ENCODE data around the gene ZC3H12C.

The ZC3H12C gene

DNA sequence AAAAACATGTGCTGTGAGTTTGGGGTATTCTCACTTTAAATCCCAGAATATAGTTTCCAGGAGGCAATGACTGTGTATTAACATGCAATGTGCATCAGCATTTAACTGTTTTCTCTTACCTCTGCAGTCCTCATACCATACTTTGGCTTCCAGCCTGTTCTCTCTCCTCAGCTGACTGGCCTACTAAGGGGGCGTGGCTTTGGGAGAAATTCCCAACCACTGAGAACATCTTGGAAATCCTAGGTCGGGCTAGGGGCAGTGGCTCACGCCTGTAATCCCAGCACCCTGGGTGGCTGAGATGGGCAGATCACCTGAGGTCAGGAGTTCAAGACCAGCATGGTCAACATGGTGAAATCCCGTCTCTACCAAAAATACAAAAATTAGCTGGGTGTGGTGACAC, 13.5 kb upstream of the ZC3H12C start:
- Histone ChIP-seq H3K27me3 (ENCODE audit: control insufficient read depth, insufficient read depth, low read length) (no peaks in the 10 kb centered on the region), H3K9ac (ENCODE audit: low read length) (no peak overlapping the region), H3K36me3 (ENCODE audit: control insufficient read depth, insufficient read depth, low read length) (no peaks in the 10 kb centered on the region), H3K4me3 (ENCODE audit: low read length) (no peak overlapping the region), H3K4me1 (ENCODE audit: control insufficient read depth, insufficient read depth, low read length) (no peaks in the 10 kb centered on the region), H3K27ac (ENCODE audit: low read depth, low read length) (no peak overlapping the region)

DNA sequence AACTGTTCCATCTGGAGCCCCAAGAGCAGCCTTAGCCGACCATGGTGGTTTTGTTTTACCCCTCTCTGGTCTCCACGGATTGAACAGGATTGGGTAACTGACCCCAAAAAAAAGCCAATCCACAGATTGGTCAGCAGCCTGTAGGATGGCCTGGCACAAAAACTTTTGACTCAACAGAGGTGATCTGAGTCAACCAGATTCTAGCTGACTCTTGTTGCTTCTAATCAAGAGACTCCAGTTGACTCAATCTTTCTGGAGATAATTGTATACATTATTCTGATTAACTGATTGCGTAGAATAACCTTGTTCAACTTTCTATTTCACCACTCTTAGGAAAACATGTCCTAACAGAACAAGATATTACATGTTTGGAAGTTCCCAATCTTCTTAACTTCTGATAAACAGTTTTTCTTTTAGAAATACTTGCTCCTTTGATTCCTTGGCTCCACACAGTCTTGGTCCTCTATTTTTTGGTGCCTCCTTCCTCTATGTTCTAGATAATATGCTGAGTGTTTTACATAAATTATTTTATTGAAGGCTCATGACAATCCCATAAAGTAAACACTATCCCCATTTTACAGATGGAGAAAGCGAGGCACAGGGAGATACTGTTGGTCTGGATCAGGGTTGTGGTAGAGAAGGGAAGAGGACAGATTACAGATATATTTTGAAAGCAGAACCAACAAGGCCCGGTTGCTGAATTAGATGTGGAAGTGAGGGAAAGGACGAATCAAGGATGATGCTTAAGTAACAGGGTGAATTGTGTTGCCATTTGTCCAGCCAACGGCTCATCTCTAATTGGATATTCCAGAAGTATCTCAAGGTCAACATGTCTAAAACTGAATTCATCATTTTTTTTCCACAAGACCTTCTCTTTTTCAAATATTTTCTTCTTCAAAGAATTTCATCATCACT, 11.5 kb upstream of the ZC3H12C start:
- Histone ChIP-seq H3K9ac (ENCODE audit: low read length) (no peak overlapping the region), H3K27ac (ENCODE audit: low read depth, low read length) (no peak overlapping the region), H3K4me3 (ENCODE audit: low read length) (no peak overlapping the region), H3K36me3 (ENCODE audit: control insufficient read depth, insufficient read depth, low read length) (no peaks in the 10 kb centered on the region), H3K4me1 (ENCODE audit: control insufficient read depth, insufficient read depth, low read length) (no peaks in the 10 kb centered on the region), H3K27me3 (ENCODE audit: control insufficient read depth, insufficient read depth, low read length) (no peaks in the 10 kb centered on the region)

DNA sequence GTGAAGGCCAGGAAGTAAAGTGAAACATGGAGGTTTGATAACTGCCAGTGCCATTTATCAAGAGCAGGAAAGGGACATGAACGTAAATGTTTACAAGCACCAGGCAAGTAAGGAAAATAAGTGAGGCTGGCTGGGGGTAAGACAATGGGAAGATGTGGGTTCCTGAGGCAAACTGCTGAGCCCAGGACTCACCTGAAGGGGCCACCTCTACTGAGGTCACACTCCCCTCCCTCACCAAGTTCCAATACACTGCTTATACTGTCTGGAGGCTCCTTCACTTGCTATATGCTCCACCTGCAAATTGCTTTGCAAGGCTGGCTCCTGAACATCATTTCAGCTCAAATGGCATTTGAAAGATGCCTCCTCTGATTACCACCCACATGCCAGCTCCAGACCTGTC, 10.3 kb upstream of the ZC3H12C start:
- no peak overlapping the region for H3K4me3 ChIP-seq (ENCODE audit: low read length)

DNA sequence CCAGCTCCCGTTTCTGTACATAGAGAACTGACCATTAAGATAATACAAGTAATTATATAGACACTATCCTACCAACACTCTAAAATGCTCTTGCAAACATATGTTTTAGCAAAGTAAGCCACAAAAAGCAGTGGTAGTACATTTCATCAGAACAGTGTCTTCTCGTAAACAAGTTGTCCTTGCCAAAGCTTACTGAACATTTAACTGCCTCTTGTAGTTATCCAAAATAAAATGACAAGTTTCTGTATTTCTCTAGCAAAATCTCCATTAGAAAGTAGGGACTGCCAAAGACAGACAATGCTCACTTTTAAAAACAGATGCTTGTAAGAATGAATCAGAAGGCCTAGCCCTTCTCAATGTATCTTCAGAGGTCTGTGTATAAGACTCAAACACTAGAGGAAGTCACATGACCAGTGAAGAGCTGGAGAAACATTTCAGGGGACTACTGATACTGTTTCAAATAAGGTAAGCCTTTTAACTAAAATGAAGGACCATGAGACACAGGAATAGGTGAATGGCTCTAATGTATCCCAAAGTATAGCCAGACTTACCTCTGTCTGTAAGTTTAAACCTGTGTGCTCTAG, 7.8 kb upstream of the ZC3H12C start:
- no peak overlapping the region for H3K9ac ChIP-seq (ENCODE audit: low read length)
- H3K4me1 ChIP-seq (ENCODE audit: control insufficient read depth, insufficient read depth, low read length), result no peaks in the 10 kb centered on the region
- H3K36me3 ChIP-seq (ENCODE audit: control insufficient read depth, insufficient read depth, low read length), result no peaks in the 10 kb centered on the region
- no peak overlapping the region for H3K27ac ChIP-seq (ENCODE audit: low read depth, low read length)
- no peaks in the 10 kb centered on the region for H3K27me3 ChIP-seq (ENCODE audit: control insufficient read depth, insufficient read depth, low read length)
- H3K4me3 ChIP-seq (ENCODE audit: low read length), result no peak overlapping the region

More for the DNA sequence above, 10.3 kb upstream of the ZC3H12C start:
- Histone ChIP-seq H3K4me1 (ENCODE audit: control insufficient read depth, insufficient read depth, low read length) (no peaks in the 10 kb centered on the region), H3K9ac (ENCODE audit: low read length) (no peak overlapping the region), H3K36me3 (ENCODE audit: control insufficient read depth, insufficient read depth, low read length) (no peaks in the 10 kb centered on the region), H3K27ac (ENCODE audit: low read depth, low read length) (no peak overlapping the region), H3K27me3 (ENCODE audit: control insufficient read depth, insufficient read depth, low read length) (no peaks in the 10 kb centered on the region)

DNA sequence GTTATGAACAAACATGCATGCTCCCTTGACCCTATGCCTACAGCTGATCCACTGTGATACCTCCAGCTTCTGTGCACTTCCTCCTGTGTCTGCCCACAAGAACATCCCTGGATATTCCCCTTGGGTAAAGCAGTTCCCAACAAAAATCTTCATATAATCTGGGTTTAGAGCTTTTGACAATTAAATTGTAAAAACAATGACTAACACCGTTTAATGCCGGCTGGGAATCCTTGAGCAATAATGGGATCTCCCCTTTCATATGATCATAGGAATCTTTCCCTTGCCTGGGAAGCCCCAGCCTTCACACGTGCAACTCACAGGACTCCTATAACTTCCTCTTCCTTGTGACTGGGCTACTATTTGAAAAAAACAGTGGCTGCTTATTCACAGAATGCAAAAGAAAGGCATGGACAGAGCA, 6.3 kb upstream of the ZC3H12C start:
- H3K27ac ChIP-seq (ENCODE audit: low read depth, low read length), result no peak overlapping the region
- no peaks in the 10 kb centered on the region for H3K36me3 ChIP-seq (ENCODE audit: control insufficient read depth, insufficient read depth, low read length)
- H3K9ac ChIP-seq (ENCODE audit: low read length), result no peak overlapping the region
- no peaks in the 10 kb centered on the region for H3K4me1 ChIP-seq (ENCODE audit: control insufficient read depth, insufficient read depth, low read length)
- H3K27me3 ChIP-seq (ENCODE audit: control insufficient read depth, insufficient read depth, low read length), result no peaks in the 10 kb centered on the region
- no peak overlapping the region for H3K4me3 ChIP-seq (ENCODE audit: low read length)

DNA sequence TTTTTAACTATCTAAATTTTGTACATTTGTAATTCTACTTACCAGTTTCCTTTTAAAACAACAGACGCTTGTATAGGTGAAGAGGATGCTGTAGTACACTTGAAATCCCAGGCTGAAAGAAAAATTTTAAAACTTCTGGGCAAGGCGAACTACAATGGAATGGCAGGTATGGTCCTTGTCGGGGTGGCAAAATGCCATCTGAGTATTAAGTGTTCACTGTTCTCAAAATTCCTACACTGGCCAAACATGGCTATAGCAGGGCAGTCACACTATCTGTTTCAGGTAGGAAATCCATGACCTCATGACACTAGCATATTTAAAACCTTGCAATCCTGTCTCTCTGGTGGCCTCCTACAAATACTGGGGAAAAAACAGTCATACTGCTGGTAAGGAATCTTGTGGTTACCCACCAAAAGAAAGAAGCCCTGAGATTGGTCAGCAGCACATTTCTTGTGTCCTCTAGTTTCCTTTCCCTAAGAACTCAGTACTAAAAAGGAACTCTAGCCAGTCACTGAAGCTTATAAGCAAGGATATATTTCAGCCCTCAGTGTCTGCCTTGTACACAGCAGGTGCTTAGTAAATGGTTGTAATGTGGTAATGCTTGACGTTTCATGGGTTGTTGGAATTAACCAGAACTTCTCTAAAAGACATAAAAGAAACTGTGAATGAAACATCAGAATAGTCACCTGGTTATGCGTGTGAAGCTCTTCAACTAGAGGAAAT, 5.2 kb upstream of the ZC3H12C start:
- H3K9ac ChIP-seq (ENCODE audit: low read length), result no peak overlapping the region
- no peaks in the 10 kb centered on the region for H3K4me1 ChIP-seq (ENCODE audit: control insufficient read depth, insufficient read depth, low read length)
- H3K27ac ChIP-seq (ENCODE audit: low read depth, low read length), result no peak overlapping the region
- no peaks in the 10 kb centered on the region for H3K27me3 ChIP-seq (ENCODE audit: control insufficient read depth, insufficient read depth, low read length)
- no peaks in the 10 kb centered on the region for H3K36me3 ChIP-seq (ENCODE audit: control insufficient read depth, insufficient read depth, low read length)
- no peak overlapping the region for H3K4me3 ChIP-seq (ENCODE audit: low read length)

DNA sequence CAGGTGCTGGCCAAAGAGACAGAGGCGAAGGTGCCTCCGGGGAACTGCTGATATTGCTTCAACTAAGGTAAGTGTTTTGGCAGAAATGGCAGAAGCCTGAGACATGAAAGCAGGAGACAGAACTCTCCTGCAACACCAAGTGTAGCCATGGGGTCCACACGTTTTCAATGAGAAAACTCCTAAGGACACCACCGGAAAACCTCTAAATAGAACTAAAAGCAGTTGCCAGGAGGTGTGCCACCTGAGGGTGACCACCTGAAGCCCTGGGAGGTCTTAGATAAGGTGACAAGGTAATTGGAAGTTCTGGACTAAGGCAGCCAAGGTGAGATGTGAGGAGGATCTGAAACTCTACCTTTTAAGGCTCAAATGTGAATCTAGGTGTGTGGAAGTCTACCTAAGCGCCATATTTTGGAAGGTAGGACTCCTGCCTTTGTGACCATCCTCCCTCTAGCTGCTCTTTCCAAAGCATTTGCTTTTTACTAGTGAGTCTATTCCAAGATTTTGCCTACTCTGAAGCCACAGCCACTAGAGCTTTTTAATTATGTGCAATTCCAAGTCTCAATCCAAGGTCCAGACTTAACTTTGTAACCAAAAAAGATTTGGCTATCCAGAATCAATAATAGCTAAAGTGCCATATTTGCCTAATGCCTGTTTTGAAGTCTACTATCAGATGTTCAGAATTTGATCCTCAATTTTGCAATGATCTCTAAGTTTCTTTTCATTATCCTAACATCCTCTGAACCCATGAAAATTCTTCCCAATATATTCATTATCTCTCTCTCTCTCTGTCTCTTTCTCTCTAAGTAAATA, 4.5 kb upstream of the ZC3H12C start:
- no peaks in the 10 kb centered on the region for H3K4me1 ChIP-seq (ENCODE audit: control insufficient read depth, insufficient read depth, low read length)
- H3K4me3 ChIP-seq (ENCODE audit: low read length), result no peak overlapping the region
- no peak overlapping the region for H3K27ac ChIP-seq (ENCODE audit: low read depth, low read length)
- H3K27me3 ChIP-seq (ENCODE audit: control insufficient read depth, insufficient read depth, low read length), result no peaks in the 10 kb centered on the region
- no peak overlapping the region for H3K9ac ChIP-seq (ENCODE audit: low read length)
- H3K36me3 ChIP-seq (ENCODE audit: control insufficient read depth, insufficient read depth, low read length), result no peaks in the 10 kb centered on the region

DNA sequence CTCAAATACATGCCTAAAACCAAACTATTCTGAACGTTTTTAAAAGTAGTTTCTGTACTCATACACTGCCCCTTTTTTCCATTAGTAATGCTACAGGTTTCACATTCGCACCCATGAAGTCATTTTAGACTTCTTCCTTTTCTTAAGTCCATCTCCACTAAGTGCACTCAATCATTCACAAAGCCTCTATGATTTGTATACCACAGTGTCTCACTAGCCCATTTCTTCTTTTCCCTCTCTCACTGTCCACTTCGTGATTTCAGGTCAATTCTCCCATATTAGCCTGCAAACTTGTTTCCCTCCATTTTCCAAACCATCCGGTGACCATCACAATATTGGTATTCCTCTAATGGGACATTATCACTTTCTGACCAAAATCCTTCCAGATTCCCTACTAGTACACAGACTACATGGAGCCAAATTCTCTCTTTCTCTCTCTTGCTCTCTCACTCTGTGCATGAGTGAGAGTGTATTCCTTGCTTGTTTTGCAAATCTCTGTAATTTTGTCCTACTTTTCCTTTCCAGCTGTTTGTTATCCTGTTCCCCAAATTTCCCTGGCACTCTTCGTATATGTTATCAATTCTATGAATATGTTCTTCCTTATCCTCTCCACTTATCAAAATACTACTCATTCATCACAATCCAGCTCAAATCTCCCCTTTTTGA, 3.4 kb upstream of the ZC3H12C start:
- no peak overlapping the region for H3K27ac ChIP-seq (ENCODE audit: low read depth, low read length)
- H3K4me1 ChIP-seq (ENCODE audit: control insufficient read depth, insufficient read depth, low read length), result peaks cover 7% of the 10 kb centered on the region
- H3K36me3 ChIP-seq (ENCODE audit: control insufficient read depth, insufficient read depth, low read length), result no peaks in the 10 kb centered on the region
- no peak overlapping the region for H3K4me3 ChIP-seq (ENCODE audit: low read length)
- no peaks in the 10 kb centered on the region for H3K27me3 ChIP-seq (ENCODE audit: control insufficient read depth, insufficient read depth, low read length)
- no peak overlapping the region for H3K9ac ChIP-seq (ENCODE audit: low read length)

DNA sequence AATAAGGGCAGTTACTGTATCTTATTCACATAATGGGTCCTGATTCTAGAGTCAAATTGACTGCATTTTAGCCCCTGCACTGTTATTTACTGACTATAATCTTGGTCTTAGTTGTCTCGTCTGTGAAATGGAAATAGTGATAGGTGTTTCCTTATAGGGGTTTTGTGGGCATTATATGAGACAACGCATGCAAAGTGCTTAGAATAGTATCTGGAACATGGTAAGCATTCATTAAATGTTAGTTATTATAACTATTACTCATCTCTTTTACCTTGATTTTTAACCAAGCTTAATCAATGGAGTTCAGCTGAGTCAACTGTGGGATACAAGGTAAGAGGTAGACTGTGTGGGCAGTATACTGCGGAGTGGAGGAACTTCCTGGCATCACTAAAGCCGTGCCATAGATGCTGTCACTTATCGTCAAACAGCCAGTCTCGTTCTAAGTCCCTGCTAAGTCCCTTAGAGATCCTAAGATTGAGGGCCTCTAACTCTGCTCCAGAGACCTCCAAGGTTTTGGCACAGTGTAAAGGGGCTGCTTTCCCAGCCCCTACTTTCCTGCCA, 2.6 kb upstream of the ZC3H12C start:
- Histone ChIP-seq H3K27me3 (ENCODE audit: control insufficient read depth, insufficient read depth, low read length) (no peaks in the 10 kb centered on the region), H3K4me1 (ENCODE audit: control insufficient read depth, insufficient read depth, low read length) (peaks cover 7% of the 10 kb centered on the region), H3K9ac (ENCODE audit: low read length) (no peak overlapping the region), H3K27ac (ENCODE audit: low read depth, low read length) (no peak overlapping the region), H3K36me3 (ENCODE audit: control insufficient read depth, insufficient read depth, low read length) (no peaks in the 10 kb centered on the region), H3K4me3 (ENCODE audit: low read length) (no peak overlapping the region)

DNA sequence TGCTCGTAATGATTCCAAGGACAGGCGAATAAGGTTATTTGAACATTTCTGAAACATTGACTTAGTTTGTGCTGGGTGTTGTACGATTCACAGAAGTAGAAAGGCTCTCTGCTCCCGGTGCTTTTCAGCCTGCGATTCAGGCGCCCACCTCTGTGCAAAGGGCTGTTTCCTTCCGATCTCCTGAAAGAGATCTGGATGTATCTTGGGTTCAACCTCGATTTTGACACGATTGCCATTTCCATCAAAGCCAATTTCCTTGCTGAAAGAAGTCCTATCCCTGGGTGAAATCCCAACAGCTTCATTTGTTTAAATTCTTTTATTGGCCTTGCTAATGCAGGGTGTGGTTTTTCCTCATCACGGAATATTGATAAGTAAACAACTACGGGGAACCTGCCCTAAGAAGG, 1.1 kb upstream of the ZC3H12C start:
- H3K9ac ChIP-seq (ENCODE audit: low read length), result peak overlapping the region; percentile 27
- H3K36me3 ChIP-seq (ENCODE audit: control insufficient read depth, insufficient read depth, low read length), result no peaks in the 10 kb centered on the region
- no peaks in the 10 kb centered on the region for H3K27me3 ChIP-seq (ENCODE audit: control insufficient read depth, insufficient read depth, low read length)
- H3K27ac ChIP-seq (ENCODE audit: low read depth, low read length), result peak overlapping the region; percentile 88
- peak overlapping the region; percentile 88 for H3K4me3 ChIP-seq (ENCODE audit: low read length)
- peaks cover 7% of the 10 kb centered on the region for H3K4me1 ChIP-seq (ENCODE audit: control insufficient read depth, insufficient read depth, low read length)

DNA sequence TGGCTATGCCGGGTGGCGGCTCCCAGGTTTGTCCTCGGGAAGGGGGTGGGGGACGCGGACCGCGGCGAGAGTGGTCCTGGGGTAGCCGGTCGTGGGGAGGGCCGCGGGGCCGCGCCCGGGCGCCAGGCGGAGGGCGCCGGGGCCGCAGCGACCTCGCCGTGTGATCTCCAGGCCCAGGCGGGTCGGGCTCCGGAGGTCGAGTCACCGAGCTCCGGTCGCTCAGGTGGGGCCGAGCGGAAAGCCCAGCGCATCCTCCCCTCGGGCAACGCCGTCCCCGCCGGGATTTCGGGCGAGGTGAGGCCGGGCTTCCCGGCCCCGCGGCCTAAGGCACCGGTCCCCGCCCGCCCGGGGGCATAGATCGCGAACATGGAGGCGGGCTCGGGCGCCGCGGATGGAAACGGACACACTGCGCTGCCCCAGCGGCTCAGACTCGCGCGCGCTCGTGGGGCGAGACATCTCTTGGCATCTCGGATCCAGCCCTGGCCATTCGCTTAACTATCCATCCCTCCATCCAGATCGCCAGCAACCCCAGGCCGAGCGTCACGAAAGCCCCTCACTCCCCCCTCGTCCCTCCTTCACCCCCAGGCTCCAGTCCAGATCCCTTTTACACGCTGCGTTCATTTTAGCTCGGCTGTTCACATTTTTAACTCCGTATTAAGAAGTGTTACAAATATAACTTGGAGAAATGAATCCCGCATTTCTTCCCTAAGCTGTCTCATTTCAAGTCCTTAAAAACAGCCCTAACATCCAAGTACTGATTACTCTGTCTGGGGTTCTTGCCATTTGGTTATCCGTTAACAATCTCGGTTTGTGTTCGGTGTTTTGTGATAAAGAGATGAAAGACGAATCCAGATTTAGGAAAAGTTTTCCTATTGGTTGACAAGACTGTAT, 460 bp downstream of the ZC3H12C start:
- Histone ChIP-seq H3K4me3 (ENCODE audit: low read length) (peak overlapping the region; percentile 88), H3K9ac (ENCODE audit: low read length) (peak overlapping the region; percentile 44), H3K36me3 (ENCODE audit: control insufficient read depth, insufficient read depth, low read length) (no peaks in the 10 kb centered on the region), H3K4me1 (ENCODE audit: control insufficient read depth, insufficient read depth, low read length) (peaks cover 7% of the 10 kb centered on the region), H3K27me3 (ENCODE audit: control insufficient read depth, insufficient read depth, low read length) (no peaks in the 10 kb centered on the region), H3K27ac (ENCODE audit: low read depth, low read length) (peak overlapping the region; percentile 95)

Measured in rectal smooth muscle tissue (tissue), 1 donor.